Pancreas (tissue), 10 donors: ENCODE data around the gene NUP93. TPM values are rescaled to one million over a fixed set of nuclear protein-coding genes. Genes with fewer than 3 reads are reported as not detected.

Source experiments
- ATAC-seq, 4 donors: fragments of 200-7000 bp; cut with Tn5 transposase; one replicate each; pipeline versions ENCODE4 v1.8.0 to v1.9.1; 2020; ENCODE audit warnings: mild to moderate bottlenecking in 4 of 4, moderate library complexity in 4 of 4
- DNase-seq, 6 donors: peaks; one replicate each; pipeline ENCODE4 v3.0.0-alpha.2; 2020
- FAIRE-seq: peaks from 2 replicates; lab custom pipeline; 2012; peaks lifted over from hg19 to GRCh38; lab: Jason Lieb, UNC
- H3K27ac ChIP-seq, 4 donors: fragments of 200-600 bp; sonication (generic); 1 replicate in 3 of 4; 2 replicates in 1 of 4; pipeline versions ENCODE4 v1.5.0 to v1.8.0; 2020
- H3K27me3 ChIP-seq, 4 donors: fragments of 200-600 bp; one replicate each; pipeline ENCODE4 v1.8.0; 2021
- H3K36me3 ChIP-seq, 3 donors: fragments of 200-600 bp; sonication (generic) in 1 of 3; one replicate each; pipeline versions ENCODE4 v1.5.0 to v1.8.0; 2020 to 2021
- H3K4me1 ChIP-seq, 3 donors: fragments of 200-600 bp; one replicate each; pipeline ENCODE4 v1.8.0; 2021
- H3K4me3 ChIP-seq, 4 donors: fragments of 200-600 bp; sonication (generic) in 2 of 4; one replicate each; pipeline versions ENCODE4 v1.5.0 to v1.8.0; 2020 to 2021
- H3K9me3 ChIP-seq, 4 donors: fragments of 200-600 bp; one replicate each; pipeline ENCODE4 v1.8.0; 2021
- CTCF ChIP-seq, 4 donors: fragments of 200-600 bp; sonication (generic) in 3 of 4; IDR thresholded peaks; one replicate each; pipeline versions ENCODE4 v1.5.0 to v1.8.0; 2021; ENCODE audit warnings: antibody characterized with exemption in 4 of 4
- whole genome bisulfite sequencing, 2 donors: extraction: QIAGEN DNeasy Blood & Tissue Kit; methylation state at CpG; one replicate each; pipeline ENCODE4 v1.1.7; 2013; 5-methylcytosine and 5-hydroxymethylcytosine counted together
- intact Hi-C, 3 donors: fragments of 100-400 bp; cut with DNase I; formaldehyde crosslinking; loops; one replicate each; pipeline versions ENCODE4 v1.11.1 to v1.14.2; 2022
- polyA plus RNA-seq, 2 donors: library from polyadenylated mRNA; stranded (reverse); fragments of 200-250 nt; gene quantifications; one replicate each; pipeline ENCODE4 v1.2.3, GENCODE V29; 2013
- total RNA-seq, 6 donors: library from RNA; stranded (reverse); fragmentation: NEBNext Ultra II Directional in 4 of 6; extraction: Animal tissue kit (Norgen Biotek cat#: 25700) in 4 of 6; gene quantifications; one replicate each; pipeline versions ENCODE4 v1.2.1 to v1.2.4, GENCODE V29; 2021 to 2023
- donor health status: healthy with polysubstance abuse.
- donor health status: DM: no; HTN: no; CAD: no; lungs with moderate emphysema.
- donor health status: DM: no; HTN: no; CAD: no.
- donor health status: control.
- donor health status: control.
- donor health status: Bipolar disorder and iron deficiency.
- donor health status: DM: yes; HTN: yes; CAD: no.
- donor health status: DM: no; HTN: no; CAD: no.
- donor health status: DM: no; HTN: no; CAD: no.
- donor health status: DM: yes; HTN: yes; CAD: no.

Gene NUP93
- total and polyA plus RNA-seq, 8 donors = 13.1 to 31.4 (median 21.2) TPM

- intact Hi-C loops = no loop called here
- Histone ChIP-seq H3K9me3 (no peaks in the 10 kb centered on the region), H3K27me3 (no peaks in the 10 kb centered on the region), H3K36me3 (no peaks in the 10 kb centered on the region), H3K27ac (no peak overlapping the region), H3K4me1 (peaks cover 24 to 42% (median 27%) of the 10 kb centered on the region in 3 donors), H3K4me3 (no peak overlapping the region)
- ATAC-seq (peak in 3 of 4 donors; percentile 58 to 83 (median 63)), FAIRE-seq (no peak), DNase-seq (no peak)
- WGBS, 2 donors = 53 to 55% methylated on average over 5 of the region's 5 CpGs
- no peak for TF ChIP-seq CTCF (IDR thresholded peaks at IDR 0.05)
These were observed 15.2 kb downstream of the NUP93 start for GRCh38 chr16:56744996-56745640.

- Histone ChIP-seq H3K4me3 (no peak overlapping the region), H3K9me3 (no peaks in the 10 kb centered on the region), H3K4me1 (peaks cover 7 to 27% (median 15%) of the 10 kb centered on the region in 3 donors), H3K27ac (no peak overlapping the region), H3K36me3 (no peaks in the 10 kb centered on the region), H3K27me3 (no peaks in the 10 kb centered on the region)
- intact Hi-C loops = no loop called here
- DNase-seq (no peak), FAIRE-seq (no peak), ATAC-seq (no peak)
- TF ChIP-seq CTCF (IDR thresholded peaks at IDR 0.05) = no peak
- 57 to 64% methylated on average over 1 of the region's 1 CpG for WGBS, 2 donors
These were observed 17.6 kb downstream of the NUP93 start for GRCh38 chr16:56747486-56748045.

- Histone ChIP-seq H3K9me3 (no peaks in the 10 kb centered on the region), H3K4me1 (peaks cover 6 to 24% (median 11%) of the 10 kb centered on the region in 3 donors), H3K27ac (no peak overlapping the region), H3K27me3 (no peaks in the 10 kb centered on the region), H3K36me3 (no peaks in the 10 kb centered on the region), H3K4me3 (no peak overlapping the region)
- WGBS, 2 donors = 94 to 95% methylated on average over 10 of the region's 10 CpGs
- FAIRE-seq (no peak), ATAC-seq (no peak), DNase-seq (no peak)
- intact Hi-C loops = no loop called here
- no peak for TF ChIP-seq CTCF (IDR thresholded peaks at IDR 0.05)
These were observed 18.3 kb downstream of the NUP93 start for GRCh38 chr16:56748191-56748590.

- H3K27ac ChIP-seq = no peak overlapping the region
- ATAC-seq (peak in 1 of 4 donors; percentile 30), FAIRE-seq (no peak), DNase-seq (no peak)
- no peaks in the 10 kb centered on the region for H3K27me3 ChIP-seq
- intact Hi-C loops = no loop called here
- H3K36me3 ChIP-seq = no peaks in the 10 kb centered on the region
- 84 to 86% methylated on average over 3 of the region's 3 CpGs for WGBS, 2 donors
- H3K4me3 ChIP-seq = no peak overlapping the region
- H3K9me3 ChIP-seq = no peaks in the 10 kb centered on the region
- H3K4me1 ChIP-seq = peaks cover 6 to 24% (median 11%) of the 10 kb centered on the region in 3 donors
- no peak for TF ChIP-seq CTCF (IDR thresholded peaks at IDR 0.05)
These were observed 18.9 kb downstream of the NUP93 start for GRCh38 chr16:56748826-56749225.
